ENCODE results near the gene UTF1.

GRCh38 chr10:133206356-133207040 is 23.5 kb upstream of the UTF1 start:
- TF ChIP-seq POLR2A (IDR thresholded peaks at IDR 0.05; ENCODE audit: low read length) (no peak), GATA1 (IDR thresholded peaks at IDR 0.05; ENCODE audit: low read depth, low read length) (no peak)

All from erythroblast (primary cell).